T-helper 1 cell treated with Interleukin-12 subunit alpha and Interleukin-12 subunit beta and Interleukin-4 antibody, amounts not matched to agents 30 μg/mL and 1 μg/mL, for 36 hours (primary cell): ENCODE data around the gene POU2AF1.
A peak's percentile ranks its signal among the peaks of the same experiment; 100 is the strongest.

ENCODE experiments used
- H3K27ac Mint-ChIP-seq: one replicate; pipeline ENCODE4 v1.8.0; 2021; ENCODE audit warnings: mild to moderate bottlenecking, mixed read lengths
- H3K27me3 Mint-ChIP-seq: one replicate; pipeline ENCODE4 v1.8.0; 2021; ENCODE audit warnings: low read depth, mixed read lengths
- H3K36me3 Mint-ChIP-seq: one replicate; pipeline ENCODE4 v1.8.0; 2021; ENCODE audit warnings: low read depth, mixed read lengths
- H3K4me1 Mint-ChIP-seq: one replicate; pipeline ENCODE4 v1.8.0; 2021; ENCODE audit warnings: low read depth, mixed read lengths
- H3K4me3 Mint-ChIP-seq: one replicate; pipeline ENCODE4 v1.8.0; 2021; ENCODE audit warnings: mild to moderate bottlenecking, moderate library complexity, mixed read lengths
- H3K9me3 Mint-ChIP-seq: one replicate; pipeline ENCODE4 v1.8.0; 2021; ENCODE audit warnings: mixed read lengths

Gene POU2AF1

GRCh38 chr11:111414936-111415335 lies 35.9 kb upstream of the POU2AF1 start:
- Mint-ChIP-seq H3K4me3 (no peak overlapping the region), H3K27ac (no peak overlapping the region)

GRCh38 chr11:111414267-111414931 lies 35.3 kb upstream of the POU2AF1 start:
- Mint-ChIP-seq H3K9me3 (no peaks in the 10 kb centered on the region), H3K4me1 (peaks cover 50% of the 10 kb centered on the region), H3K4me3 (peak overlapping the region; percentile 1), H3K36me3 (no peaks in the 10 kb centered on the region), H3K27ac (peak overlapping the region; percentile 28), H3K27me3 (no peaks in the 10 kb centered on the region)

More at GRCh38 chr11:111414936-111415335, 35.9 kb upstream of the POU2AF1 start:
- no peaks in the 10 kb centered on the region for H3K36me3 Mint-ChIP-seq
- H3K9me3 Mint-ChIP-seq = no peaks in the 10 kb centered on the region
- peaks cover 50% of the 10 kb centered on the region for H3K4me1 Mint-ChIP-seq
- H3K27me3 Mint-ChIP-seq = no peaks in the 10 kb centered on the region

- Mint-ChIP-seq H3K4me1 (peaks cover 48% of the 10 kb centered on the region), H3K27me3 (no peaks in the 10 kb centered on the region), H3K36me3 (no peaks in the 10 kb centered on the region), H3K4me3 (no peak overlapping the region), H3K27ac (no peak overlapping the region), H3K9me3 (no peaks in the 10 kb centered on the region)
Measured at GRCh38 chr11:111413849-111414248, 34.8 kb upstream of the POU2AF1 start.

GRCh38 chr11:111412293-111412692 lies 33.2 kb upstream of the POU2AF1 start:
- H3K36me3 Mint-ChIP-seq = no peaks in the 10 kb centered on the region
- no peaks in the 10 kb centered on the region for H3K27me3 Mint-ChIP-seq
- H3K4me1 Mint-ChIP-seq = peaks cover 35% of the 10 kb centered on the region
- H3K27ac Mint-ChIP-seq = no peak overlapping the region
- H3K4me3 Mint-ChIP-seq = no peak overlapping the region
- no peaks in the 10 kb centered on the region for H3K9me3 Mint-ChIP-seq

- no peaks in the 10 kb centered on the region for H3K9me3 Mint-ChIP-seq
- peaks cover 28% of the 10 kb centered on the region for H3K4me1 Mint-ChIP-seq
- no peak overlapping the region for H3K27ac Mint-ChIP-seq
- no peak overlapping the region for H3K4me3 Mint-ChIP-seq
- no peaks in the 10 kb centered on the region for H3K27me3 Mint-ChIP-seq
- no peaks in the 10 kb centered on the region for H3K36me3 Mint-ChIP-seq
Measured at GRCh38 chr11:111411456-111411855, 32.4 kb upstream of the POU2AF1 start.

GRCh38 chr11:111410951-111411350 lies 31.9 kb upstream of the POU2AF1 start:
- H3K27ac Mint-ChIP-seq = no peak overlapping the region
- no peaks in the 10 kb centered on the region for H3K36me3 Mint-ChIP-seq
- H3K27me3 Mint-ChIP-seq = no peaks in the 10 kb centered on the region
- H3K4me1 Mint-ChIP-seq = peaks cover 28% of the 10 kb centered on the region
- no peaks in the 10 kb centered on the region for H3K9me3 Mint-ChIP-seq
- no peak overlapping the region for H3K4me3 Mint-ChIP-seq

GRCh38 chr11:111409915-111410314 lies 30.8 kb upstream of the POU2AF1 start:
- no peaks in the 10 kb centered on the region for H3K36me3 Mint-ChIP-seq
- no peak overlapping the region for H3K4me3 Mint-ChIP-seq

GRCh38 chr11:111408789-111409727 lies 30.0 kb upstream of the POU2AF1 start:
- H3K9me3 Mint-ChIP-seq = peaks cover 9% of the 10 kb centered on the region
- peaks cover 13% of the 10 kb centered on the region for H3K4me1 Mint-ChIP-seq
- H3K27ac Mint-ChIP-seq = no peak overlapping the region
- no peaks in the 10 kb centered on the region for H3K36me3 Mint-ChIP-seq
- H3K4me3 Mint-ChIP-seq = no peak overlapping the region
- no peaks in the 10 kb centered on the region for H3K27me3 Mint-ChIP-seq

More at GRCh38 chr11:111409915-111410314, 30.8 kb upstream of the POU2AF1 start:
- H3K27ac Mint-ChIP-seq = no peak overlapping the region
- H3K9me3 Mint-ChIP-seq = peaks cover under 1% of the 10 kb centered on the region
- H3K4me1 Mint-ChIP-seq = peaks cover 21% of the 10 kb centered on the region
- H3K27me3 Mint-ChIP-seq = no peaks in the 10 kb centered on the region

GRCh38 chr11:111407652-111408051 lies 28.6 kb upstream of the POU2AF1 start:
- H3K4me3 Mint-ChIP-seq = no peak overlapping the region
- peaks cover 19% of the 10 kb centered on the region for H3K9me3 Mint-ChIP-seq
- peaks cover 8% of the 10 kb centered on the region for H3K4me1 Mint-ChIP-seq
- no peaks in the 10 kb centered on the region for H3K27me3 Mint-ChIP-seq
- no peak overlapping the region for H3K27ac Mint-ChIP-seq
- H3K36me3 Mint-ChIP-seq = no peaks in the 10 kb centered on the region

GRCh38 chr11:111406589-111406988 lies 27.5 kb upstream of the POU2AF1 start:
- Mint-ChIP-seq H3K9me3 (peaks cover 19% of the 10 kb centered on the region), H3K4me3 (no peak overlapping the region), H3K27ac (no peak overlapping the region), H3K36me3 (no peaks in the 10 kb centered on the region), H3K4me1 (peaks cover 4% of the 10 kb centered on the region), H3K27me3 (no peaks in the 10 kb centered on the region)

GRCh38 chr11:111406091-111406490 lies 27.0 kb upstream of the POU2AF1 start:
- H3K9me3 Mint-ChIP-seq = peaks cover 19% of the 10 kb centered on the region

GRCh38 chr11:111405551-111405950 lies 26.5 kb upstream of the POU2AF1 start:
- Mint-ChIP-seq H3K4me3 (no peak overlapping the region), H3K27ac (no peak overlapping the region), H3K9me3 (peaks cover 19% of the 10 kb centered on the region), H3K27me3 (no peaks in the 10 kb centered on the region), H3K4me1 (peaks cover 4% of the 10 kb centered on the region), H3K36me3 (no peaks in the 10 kb centered on the region)

More at GRCh38 chr11:111406091-111406490, 27.0 kb upstream of the POU2AF1 start:
- H3K27me3 Mint-ChIP-seq = no peaks in the 10 kb centered on the region
- no peak overlapping the region for H3K27ac Mint-ChIP-seq
- peaks cover 4% of the 10 kb centered on the region for H3K4me1 Mint-ChIP-seq
- H3K36me3 Mint-ChIP-seq = no peaks in the 10 kb centered on the region
- no peak overlapping the region for H3K4me3 Mint-ChIP-seq

GRCh38 chr11:111403051-111403726 lies 24.1 kb upstream of the POU2AF1 start:
- Mint-ChIP-seq H3K4me3 (no peak overlapping the region), H3K36me3 (no peaks in the 10 kb centered on the region), H3K27ac (no peak overlapping the region), H3K9me3 (peaks cover 19% of the 10 kb centered on the region), H3K4me1 (peaks cover 8% of the 10 kb centered on the region), H3K27me3 (no peaks in the 10 kb centered on the region)

GRCh38 chr11:111402411-111402810 lies 23.3 kb upstream of the POU2AF1 start:
- Mint-ChIP-seq H3K4me1 (peaks cover 8% of the 10 kb centered on the region), H3K4me3 (no peak overlapping the region)

More at GRCh38 chr11:111402411-111402810, 23.3 kb upstream of the POU2AF1 start:
- no peaks in the 10 kb centered on the region for H3K27me3 Mint-ChIP-seq
- H3K36me3 Mint-ChIP-seq = no peaks in the 10 kb centered on the region
- peaks cover 19% of the 10 kb centered on the region for H3K9me3 Mint-ChIP-seq
- no peak overlapping the region for H3K27ac Mint-ChIP-seq
